Skeletal muscle satellite cell (primary cell): Measurements from ENCODE around the gene MMP11.

Source experiments
- H3K27me3 ChIP-seq: 2 replicates; pipeline ENCODE4 v1.7.0; 2013; ENCODE audit warnings: low read length; ENCODE audit not compliant: control insufficient read depth, insufficient read depth
- H3K36me3 ChIP-seq: 2 replicates; pipeline ENCODE4 v1.7.0; 2013; ENCODE audit warnings: mild to moderate bottlenecking, control low read depth, low read length; ENCODE audit not compliant: insufficient read depth
- H3K4me1 ChIP-seq: 2 replicates; pipeline ENCODE4 v1.7.0; 2013; ENCODE audit warnings: low read length; ENCODE audit not compliant: control insufficient read depth, insufficient read depth
- H3K4me2 ChIP-seq: 2 replicates; pipeline ENCODE4 v1.7.0; 2013; ENCODE audit warnings: mild to moderate bottlenecking, low read length
- H3K4me3 ChIP-seq: 2 replicates; pipeline ENCODE4 v1.7.0; 2013; ENCODE audit warnings: low read length
- H3K9ac ChIP-seq: 2 replicates; pipeline ENCODE4 v1.7.0; 2013; ENCODE audit warnings: mild to moderate bottlenecking, low read depth, low read length, moderate library complexity
- H3K9me3 ChIP-seq: replicated peaks from 2 replicates; pipeline ENCODE4 v1.7.0; 2013; ENCODE audit warnings: mild to moderate bottlenecking, control low read depth, low read length

The MMP11 gene

DNA sequence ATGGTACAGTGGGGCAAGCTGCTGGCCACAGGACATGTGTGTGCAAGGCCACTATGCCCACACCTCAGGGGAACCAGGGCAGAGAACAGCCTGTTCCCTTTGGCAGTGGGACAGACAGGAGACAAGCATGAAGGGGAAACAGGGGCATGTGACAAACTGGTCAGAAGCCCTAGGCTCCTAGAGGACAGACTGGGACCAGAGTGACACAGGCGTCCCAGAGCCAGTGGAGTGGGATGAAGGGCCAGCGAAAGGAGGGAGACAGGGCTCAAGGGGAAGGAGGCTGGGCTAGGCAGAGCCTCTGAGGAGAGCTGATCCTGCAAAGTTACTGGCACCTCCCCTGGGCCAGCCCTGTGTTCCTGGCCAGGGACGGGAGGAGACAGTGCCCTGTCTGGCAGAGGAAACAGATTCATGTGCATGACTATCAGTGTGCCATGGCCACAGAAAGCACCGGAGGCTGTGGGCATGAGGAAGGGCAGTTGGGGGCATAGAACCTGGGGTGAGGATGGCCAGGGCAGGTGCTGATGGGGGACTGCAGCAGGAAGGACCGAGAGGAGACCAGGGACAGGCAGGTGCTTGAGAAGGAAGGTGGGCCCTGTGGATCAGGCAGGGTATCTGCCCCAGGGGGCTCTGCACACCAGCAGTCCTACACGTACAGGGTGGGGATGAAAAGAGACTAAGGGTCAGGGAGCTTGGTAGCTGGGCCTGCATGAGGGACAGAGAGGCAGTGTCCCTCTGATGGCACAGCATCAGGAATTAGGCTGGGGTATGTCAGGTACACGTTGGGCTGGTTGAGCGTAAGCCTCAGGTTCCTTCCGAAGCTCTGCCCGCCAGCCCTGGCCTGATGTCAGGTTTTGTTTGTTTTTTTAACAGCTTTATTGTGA lies 56.4 kb downstream of the MMP11 start:
- Histone ChIP-seq H3K36me3 (peaks cover 68% of the 10 kb centered on the region), H3K27me3 (no peaks in the 10 kb centered on the region), H3K9ac (no peak overlapping the region), H3K9me3 (no peaks in the 10 kb centered on the region), H3K4me1 (peaks cover 36% of the 10 kb centered on the region), H3K4me3 (no peak overlapping the region), H3K4me2 (no peak overlapping the region)

DNA sequence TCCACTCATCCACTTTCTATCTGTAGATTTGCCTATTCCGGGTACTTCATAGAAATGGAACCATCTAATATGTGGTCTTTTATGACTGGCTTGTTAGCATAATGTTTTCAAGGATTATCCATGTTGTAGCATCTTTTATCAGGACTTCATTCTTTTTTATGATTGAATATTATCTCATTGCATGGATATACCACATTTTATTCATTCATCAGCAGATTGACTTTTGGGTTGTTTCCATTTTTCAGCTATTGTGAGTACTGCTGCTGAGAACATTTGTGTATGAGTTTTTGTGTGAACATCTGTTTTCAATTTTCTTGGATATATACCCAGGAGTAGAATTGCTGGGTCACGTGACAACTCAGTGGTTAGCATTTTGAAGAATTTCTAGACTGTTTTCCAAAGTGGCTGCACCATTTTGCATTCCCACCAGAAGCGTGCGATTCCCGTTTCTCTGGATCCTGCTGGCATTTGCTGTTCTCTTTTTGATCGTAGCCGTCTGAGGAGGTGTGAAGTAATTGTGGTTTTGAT lies 57.3 kb downstream of the MMP11 start:
- Histone ChIP-seq H3K36me3 (peaks cover 65% of the 10 kb centered on the region), H3K4me1 (peaks cover 36% of the 10 kb centered on the region), H3K27me3 (no peaks in the 10 kb centered on the region), H3K4me2 (no peak overlapping the region), H3K9ac (no peak overlapping the region), H3K4me3 (no peak overlapping the region), H3K9me3 (no peaks in the 10 kb centered on the region)

DNA sequence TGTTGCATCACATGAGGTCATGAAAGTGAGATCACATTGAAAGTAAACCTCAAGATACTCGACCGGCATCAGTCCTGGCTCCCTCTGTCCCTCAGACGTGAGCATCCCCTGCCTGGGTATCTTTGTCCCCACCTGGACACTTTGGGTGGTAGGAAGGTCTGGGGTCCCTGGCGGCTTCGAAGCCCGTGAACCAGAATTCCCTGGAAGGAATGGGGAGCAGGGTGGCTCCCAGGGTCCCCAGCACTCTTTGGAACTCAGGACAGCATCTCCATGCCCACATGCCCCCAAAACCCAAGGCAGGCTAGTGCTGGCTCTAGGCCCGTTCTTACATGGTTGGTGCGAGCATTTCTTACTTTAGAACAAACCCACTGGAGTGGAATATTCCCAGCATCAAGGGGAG lies 58.6 kb downstream of the MMP11 start:
- peaks cover 68% of the 10 kb centered on the region for H3K36me3 ChIP-seq

DNA sequence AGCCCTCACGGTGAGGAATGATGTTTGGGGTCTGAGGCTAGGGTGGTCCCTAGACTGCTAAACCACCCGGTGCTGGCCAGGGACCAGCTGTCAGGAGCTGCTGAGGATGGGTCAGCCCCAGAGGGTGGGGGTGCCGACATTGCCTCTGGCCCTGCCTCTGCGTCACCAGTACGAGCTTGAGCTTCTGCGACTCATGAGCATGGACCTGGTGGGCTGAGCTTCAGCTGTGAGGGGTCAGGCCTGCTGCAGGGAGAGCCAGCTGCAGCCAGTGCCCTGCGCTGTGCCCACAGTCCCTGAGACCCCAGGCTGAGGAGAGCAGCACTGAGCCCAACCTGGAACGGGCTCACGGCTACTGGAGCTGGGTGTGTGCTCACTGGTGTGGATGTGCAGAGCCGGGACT lies 59.1 kb downstream of the MMP11 start:
- Histone ChIP-seq H3K4me3 (no peak overlapping the region), H3K27me3 (no peaks in the 10 kb centered on the region), H3K9me3 (no peaks in the 10 kb centered on the region), H3K4me1 (peaks cover 27% of the 10 kb centered on the region), H3K9ac (no peak overlapping the region), H3K4me2 (no peak overlapping the region), H3K36me3 (peaks cover 70% of the 10 kb centered on the region)

More for the DNA sequence above, 58.6 kb downstream of the MMP11 start:
- no peaks in the 10 kb centered on the region for H3K9me3 ChIP-seq
- H3K9ac ChIP-seq = no peak overlapping the region
- H3K4me3 ChIP-seq = no peak overlapping the region
- H3K27me3 ChIP-seq = no peaks in the 10 kb centered on the region
- no peak overlapping the region for H3K4me2 ChIP-seq
- peaks cover 32% of the 10 kb centered on the region for H3K4me1 ChIP-seq

DNA sequence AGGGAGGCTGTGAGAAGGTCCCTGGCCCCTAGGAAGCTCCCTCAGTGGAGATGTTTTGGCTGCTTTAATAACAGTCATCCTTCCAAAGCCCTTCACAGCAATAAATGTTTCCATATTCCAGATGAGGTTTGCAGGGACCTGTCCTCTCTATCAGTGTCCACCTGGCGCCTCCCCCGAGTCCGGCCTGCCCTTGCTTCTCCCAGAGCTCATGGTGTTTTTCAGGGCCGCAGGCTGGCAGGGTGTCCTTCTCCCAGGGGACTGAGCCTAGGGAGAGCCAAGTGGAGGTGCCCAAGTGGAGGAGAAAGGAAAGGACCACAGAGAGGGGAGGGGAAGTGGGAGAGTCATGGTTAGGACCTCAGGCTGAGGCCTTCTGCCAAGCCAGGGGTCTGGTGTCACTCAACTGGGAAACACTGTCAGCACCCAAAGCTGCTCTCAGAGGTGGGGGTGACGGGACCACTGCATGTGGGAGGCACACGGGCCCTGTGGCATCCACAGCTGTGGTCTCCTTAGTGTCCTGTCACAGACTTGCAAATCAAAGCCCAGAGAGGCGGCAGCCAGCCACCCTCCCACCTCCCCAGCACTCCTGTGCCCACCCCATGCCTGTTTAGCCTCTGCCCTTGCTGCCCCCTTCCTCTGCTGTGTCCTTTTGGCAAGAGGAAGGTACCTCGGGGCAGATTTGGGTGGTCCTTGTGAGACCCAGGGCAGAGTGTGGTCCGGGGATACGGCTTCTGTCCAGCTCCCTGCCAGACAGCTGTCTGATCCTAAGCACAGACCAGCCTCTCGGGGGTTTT lies 59.8 kb downstream of the MMP11 start:
- no peak overlapping the region for H3K4me2 ChIP-seq
- no peak overlapping the region for H3K9ac ChIP-seq
- H3K9me3 ChIP-seq = no peaks in the 10 kb centered on the region
- H3K4me1 ChIP-seq = peaks cover 23% of the 10 kb centered on the region
- H3K27me3 ChIP-seq = no peaks in the 10 kb centered on the region
- peaks cover 66% of the 10 kb centered on the region for H3K36me3 ChIP-seq
- no peak overlapping the region for H3K4me3 ChIP-seq

DNA sequence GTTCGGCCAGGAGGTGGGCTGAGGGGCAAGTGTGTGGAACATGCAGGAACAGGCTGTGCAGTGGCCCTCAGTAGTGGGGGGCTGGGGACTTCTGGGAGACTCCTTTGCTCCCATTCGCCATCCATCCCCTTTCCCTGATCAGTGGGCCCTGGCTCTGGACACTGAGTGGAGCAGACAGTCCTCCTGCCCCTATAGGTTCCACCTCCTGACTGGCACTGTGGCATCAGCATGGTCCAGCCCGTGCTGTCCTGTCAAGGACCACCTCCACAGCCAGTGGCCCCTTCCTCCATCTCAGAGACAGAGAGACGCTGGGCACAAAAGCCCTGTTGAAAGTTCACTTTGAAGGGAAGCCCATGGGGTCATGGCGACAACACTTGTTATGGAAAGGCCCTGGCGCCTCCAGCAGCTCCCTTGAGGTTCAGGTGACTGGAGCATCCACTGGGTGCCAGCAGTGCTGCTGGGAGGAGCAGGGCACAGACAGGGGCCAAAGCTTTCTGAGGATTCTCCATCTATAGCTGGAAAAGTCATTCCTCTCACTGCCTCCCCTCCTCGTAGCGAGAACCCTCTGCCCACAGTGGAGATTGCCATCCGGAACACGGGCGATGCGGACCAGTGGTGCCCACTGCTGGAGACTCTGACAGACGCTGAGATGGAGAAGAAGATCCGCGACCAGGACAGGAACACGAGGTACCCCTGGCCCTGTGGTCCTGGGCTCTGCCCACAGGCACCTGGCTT lies 60.5 kb downstream of the MMP11 start:
- no peaks in the 10 kb centered on the region for H3K27me3 ChIP-seq
- no peak overlapping the region for H3K4me3 ChIP-seq
- no peak overlapping the region for H3K4me2 ChIP-seq
- H3K4me1 ChIP-seq = peaks cover 23% of the 10 kb centered on the region
- H3K36me3 ChIP-seq = peaks cover 68% of the 10 kb centered on the region
- H3K9me3 ChIP-seq = no peaks in the 10 kb centered on the region
- H3K9ac ChIP-seq = no peak overlapping the region
